ENCODE data around the gene PDK2.

The PDK2 gene

DNA sequence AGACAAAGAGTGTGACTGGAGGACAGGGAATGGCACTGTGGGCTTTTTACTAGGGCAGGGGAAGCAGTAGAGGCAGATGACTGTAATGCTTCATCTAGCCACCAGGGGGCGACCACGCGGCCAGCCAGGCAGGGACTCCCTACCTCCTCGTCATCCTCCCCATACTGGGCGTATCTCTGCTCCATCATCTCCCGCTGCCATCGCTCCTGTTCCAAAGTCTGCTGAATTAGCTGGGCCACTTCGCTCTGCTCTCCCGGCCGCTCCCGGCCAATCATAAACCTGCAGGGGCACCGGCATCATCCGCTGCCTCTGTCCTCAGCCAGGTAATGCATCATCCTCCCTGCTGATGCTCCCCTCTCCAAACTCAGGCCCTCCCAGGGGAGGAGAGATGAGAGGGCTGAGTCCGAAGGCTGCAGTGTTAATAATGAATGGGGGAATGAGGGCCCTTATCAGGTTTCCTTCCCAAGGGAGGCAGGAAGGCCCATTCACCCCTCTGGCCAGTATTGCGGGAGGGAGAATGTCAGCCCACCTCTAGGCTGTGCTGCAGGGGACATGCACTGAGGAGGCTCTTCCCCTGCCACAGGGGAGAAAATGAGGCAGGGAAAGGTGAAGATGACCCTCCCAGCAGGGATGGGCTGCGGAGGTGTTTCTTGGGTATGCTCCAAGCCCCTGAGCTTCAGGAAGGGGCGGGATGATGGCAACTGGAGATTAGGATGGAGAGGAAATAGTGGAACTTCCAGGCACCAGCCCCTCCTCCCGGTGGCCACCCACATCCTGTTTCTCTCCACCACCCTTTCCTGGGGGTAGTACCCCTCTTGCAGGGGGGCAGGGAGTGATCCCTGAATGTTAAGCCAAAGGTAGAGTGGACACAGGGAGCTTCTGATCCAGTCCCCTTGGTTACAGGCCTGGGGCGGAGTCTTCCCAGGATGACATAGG, 45.1 kb downstream of the PDK2 start:
- peak in 1 of 2 experiments; percentile 45 for DNase-seq

GRCh38 chr17:50141026-50141744, 46.0 kb downstream of the PDK2 start:
- no peak for DNase-seq

GRCh38 chr17:50141745-50142110, 46.6 kb downstream of the PDK2 start:
- DNase-seq = no peak

DNA sequence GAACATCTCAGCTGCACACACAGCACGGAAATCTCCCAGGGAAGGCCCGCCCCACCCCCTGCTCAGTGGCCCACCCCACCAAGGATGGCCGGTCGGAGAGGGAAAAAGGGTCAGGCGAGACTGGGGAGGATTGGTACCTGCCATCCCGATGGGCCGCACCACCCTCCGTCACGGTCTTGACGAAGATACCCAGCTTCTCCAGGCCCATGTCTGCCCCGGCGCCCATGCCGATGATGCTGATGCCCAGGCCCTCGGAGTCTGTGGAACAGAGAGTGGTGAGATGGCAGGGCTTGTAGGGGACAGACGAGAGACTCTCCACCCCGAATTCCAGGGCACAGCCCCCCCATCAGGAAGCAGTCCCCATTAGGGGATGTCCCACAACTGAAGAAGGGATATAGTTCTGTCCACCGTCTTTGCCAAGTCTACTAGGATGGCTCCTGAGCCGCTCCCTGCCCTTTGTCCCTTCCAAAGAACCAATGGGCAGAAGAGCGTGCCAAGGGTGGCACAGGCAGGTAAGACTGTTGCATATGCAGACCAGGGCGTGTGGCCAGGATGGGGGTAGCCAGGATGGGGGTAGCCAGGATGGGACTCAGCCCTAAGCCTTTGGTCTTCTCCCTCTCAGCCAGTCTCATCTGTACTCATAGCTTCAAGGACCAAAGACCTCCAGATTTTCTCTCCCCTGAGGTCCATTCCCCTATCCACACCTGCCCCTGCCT, 48.5 kb downstream of the PDK2 start:
- no peak for DNase-seq

- no peak for DNase-seq
These were observed 49.2 kb downstream of the PDK2 start for GRCh38 chr17:50144355-50144754.

- no peak for DNase-seq
These were observed 49.8 kb downstream of the PDK2 start for GRCh38 chr17:50144845-50145531.

- no peak for DNase-seq
These were observed 50.5 kb downstream of the PDK2 start for GRCh38 chr17:50145532-50146229.

GRCh38 chr17:50146230-50146926, 51.2 kb downstream of the PDK2 start:
- DNase-seq = no peak

GRCh38 chr17:50146927-50147665, 51.9 kb downstream of the PDK2 start:
- DNase-seq = no peak

GRCh38 chr17:50147841-50148225, 52.7 kb downstream of the PDK2 start:
- DNase-seq = no peak

GRCh38 chr17:50148226-50149090, 53.3 kb downstream of the PDK2 start:
- no peak for DNase-seq

DNA sequence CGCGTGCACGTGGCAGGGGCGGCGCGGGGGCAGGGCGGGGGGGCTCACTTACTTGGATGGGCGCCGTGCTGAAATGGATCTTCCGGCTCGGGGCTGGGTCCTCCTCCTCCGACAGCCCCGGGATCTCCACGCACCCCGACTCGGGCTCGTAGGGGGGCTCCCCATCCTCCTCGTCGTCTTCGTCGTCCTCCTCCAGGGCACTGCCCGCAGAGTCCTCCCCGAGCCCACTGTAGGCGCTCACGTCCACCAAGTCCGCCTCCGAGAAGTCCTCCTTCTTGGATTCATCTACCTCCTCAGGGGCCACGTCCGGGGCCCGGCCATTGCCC, 53.9 kb downstream of the PDK2 start:
- DNase-seq = no peak

DNA sequence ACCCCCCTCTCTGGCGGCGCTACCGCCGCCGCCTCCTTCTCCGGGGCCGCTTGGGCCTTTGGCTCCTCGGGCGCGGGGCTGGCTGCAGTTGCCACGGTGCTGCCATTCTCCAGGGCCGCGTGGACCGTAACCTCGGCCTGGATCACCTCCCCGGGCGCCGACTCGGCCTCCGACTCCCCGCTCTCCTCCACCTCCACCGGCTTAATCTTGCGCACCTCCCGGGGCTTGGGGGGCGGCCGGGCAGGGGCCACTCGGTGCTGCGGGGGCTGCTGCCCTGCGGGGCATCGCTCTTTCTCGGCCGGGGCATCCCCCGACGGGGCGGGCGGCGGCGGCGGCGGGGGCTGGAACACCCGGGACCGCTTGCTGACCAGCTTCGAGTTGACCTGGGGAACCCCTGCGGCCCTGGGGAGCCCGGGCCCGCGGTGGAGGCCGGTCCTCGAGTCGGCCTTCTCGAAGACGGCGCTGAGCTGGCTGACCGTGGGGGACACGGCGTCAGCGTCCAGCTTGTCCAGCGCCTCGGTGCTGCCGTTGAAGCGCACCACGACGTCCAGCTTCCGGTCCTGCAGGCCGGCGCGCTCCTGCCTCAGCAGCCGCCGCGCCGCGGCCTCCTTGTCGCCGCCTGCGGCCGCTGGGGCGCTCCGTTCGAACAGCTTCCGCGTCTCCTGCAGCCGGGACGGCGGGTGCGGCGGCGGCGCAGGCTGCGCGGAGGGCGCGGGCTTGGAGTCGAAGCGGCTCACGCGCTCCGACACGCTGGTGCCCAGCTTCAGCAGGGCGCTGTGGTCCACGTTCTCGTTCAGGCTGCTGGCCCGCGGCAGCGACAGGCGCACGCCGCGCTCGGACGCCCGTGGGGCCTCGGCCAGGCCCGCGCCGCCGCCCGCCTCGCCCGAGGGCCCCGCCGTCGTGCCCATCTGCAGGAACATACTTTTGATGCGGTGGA, 54.5 kb downstream of the PDK2 start:
- DNase-seq = peak in 1 of 2 experiments; percentile 25

- no peak for DNase-seq
These were observed 55.3 kb downstream of the PDK2 start, which contains the start of gene PPP1R9B for GRCh38 chr17:50150354-50151040. Gene PPP1R9B, minus strand, starts transcription at chr17:50150677. Its CDS starts 164 bp downstream, at chr17:50150513.

- peak; percentile 73 to 81 for DNase-seq
These were observed 56.1 kb downstream of the PDK2 start for GRCh38 chr17:50151041-50151936.

DNA sequence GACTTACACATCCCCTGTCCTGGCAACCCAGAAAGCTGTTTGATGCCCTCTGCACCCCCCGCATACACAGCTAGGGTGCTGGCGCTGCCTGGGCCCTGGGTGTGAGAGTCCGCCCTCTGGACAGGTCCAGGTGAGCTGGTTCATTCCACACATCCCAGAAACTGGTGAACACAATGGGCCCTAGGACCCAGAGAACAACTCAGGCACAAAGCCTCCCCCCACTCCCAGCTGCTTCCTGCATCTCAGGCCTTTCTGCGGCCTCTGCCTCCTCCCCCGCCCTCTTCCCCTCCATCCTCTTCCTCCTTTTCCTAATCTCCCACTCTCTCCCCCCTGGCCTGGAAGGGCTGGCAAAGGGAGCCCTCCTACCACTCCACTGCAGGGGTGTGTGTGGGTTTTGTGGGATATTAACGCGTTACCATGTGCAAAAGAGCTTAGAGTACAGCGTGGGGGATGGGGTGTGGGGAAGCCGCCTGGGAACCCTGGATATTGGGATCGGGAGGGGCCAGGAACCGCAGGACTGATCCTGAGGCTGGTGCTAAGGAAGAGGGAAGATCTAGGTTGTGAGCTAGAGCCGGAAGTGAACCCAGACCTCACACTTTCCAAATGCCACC, 56.9 kb downstream of the PDK2 start:
- DNase-seq = peak; percentile 43 to 88
